Skeletal muscle tissue (tissue), 4 donors: ENCODE measurements around the gene NXT1. TPM values are rescaled to one million over a fixed set of nuclear protein-coding genes. Genes with fewer than 3 reads are reported as not detected.

Source experiments
- H3K27ac ChIP-seq: one replicate; pipeline ENCODE4 v1.7.0; 2013; ENCODE audit warnings: mild to moderate bottlenecking, low read depth, low read length, inconsistent platforms
- H3K27me3 ChIP-seq, 3 donors: one replicate each; pipeline ENCODE4 v1.7.0; 2013; ENCODE audit warnings: low read length in 3 of 3; ENCODE audit not compliant: control insufficient read depth in 3 of 3, insufficient read depth in 3 of 3
- H3K36me3 ChIP-seq, 3 donors: one replicate each; pipeline ENCODE4 v1.7.0; 2013; ENCODE audit warnings: low read length in 3 of 3; ENCODE audit not compliant: control insufficient read depth in 3 of 3, insufficient read depth in 3 of 3
- H3K4me1 ChIP-seq, 3 donors: one replicate each; pipeline ENCODE4 v1.7.0; 2013; ENCODE audit warnings: low read length in 3 of 3, mild to moderate bottlenecking in 3 of 3; ENCODE audit not compliant: control insufficient read depth in 3 of 3, insufficient read depth in 3 of 3
- H3K4me3 ChIP-seq, 3 donors: one replicate each; pipeline ENCODE4 v1.7.0; 2013; ENCODE audit warnings: low read length in 3 of 3
- H3K9ac ChIP-seq, 3 donors: one replicate each; pipeline ENCODE4 v1.7.0; 2013; ENCODE audit warnings: low read length in 3 of 3, mild to moderate bottlenecking in 3 of 3, moderate library complexity in 2 of 3, low read depth in 1 of 3
- H3K9me3 ChIP-seq, 3 donors: one replicate each; pipeline ENCODE4 v1.7.0; 2013; ENCODE audit warnings: low read length in 3 of 3; ENCODE audit not compliant: control insufficient read depth in 3 of 3
- total RNA-seq: library from RNA; depleted of rRNA; stranded (reverse); fragments of >200 nt; gene quantifications from one replicate; pipeline ENCODE4 v1.2.3, GENCODE V29; 2014
- donor health status: Osteomylitis.

NXT1 gene
- total RNA-seq, 1 donor from 2014 or later: 15.1 TPM

- H3K27ac ChIP-seq: peak overlapping the region; percentile 93
- peaks cover 48 to 69% (median 55%) of the 10 kb centered on the region in 3 donors for H3K4me1 ChIP-seq
- H3K9me3 ChIP-seq: no peaks in the 10 kb centered on the region
These were observed 12.7 kb downstream of the NXT1 start for GRCh38 chr20:23363257-23363649.

GRCh38 chr20:23365390-23366165, 15.0 kb downstream of the NXT1 start:
- no peak overlapping the region for H3K27ac ChIP-seq
- H3K4me1 ChIP-seq: peaks cover 43 to 63% (median 48%) of the 10 kb centered on the region in 3 donors
- H3K27me3 ChIP-seq: no peaks in the 10 kb centered on the region
- no peak overlapping the region for H3K4me3 ChIP-seq
- no peaks in the 10 kb centered on the region for H3K9me3 ChIP-seq
- H3K36me3 ChIP-seq: peaks cover 26 to 39% (median 29%) of the 10 kb centered on the region in 3 donors
- no peak overlapping the region for H3K9ac ChIP-seq

More at GRCh38 chr20:23363257-23363649, 12.7 kb downstream of the NXT1 start:
- Histone ChIP-seq H3K4me3 (peak overlapping the region; percentile 71 to 87 (median 81)), H3K27me3 (no peaks in the 10 kb centered on the region), H3K9ac (peak overlapping the region; percentile 83 to 91 (median 86)), H3K36me3 (peaks cover 10 to 22% (median 14%) of the 10 kb centered on the region in 3 donors)

- Histone ChIP-seq H3K9me3 (no peaks in the 10 kb centered on the region), H3K27ac (no peak overlapping the region), H3K9ac (no peak overlapping the region), H3K27me3 (no peaks in the 10 kb centered on the region), H3K36me3 (peaks cover 26 to 39% (median 35%) of the 10 kb centered on the region in 3 donors), H3K4me1 (peaks cover 38 to 55% (median 43%) of the 10 kb centered on the region in 3 donors), H3K4me3 (no peak overlapping the region)
These were observed 15.8 kb downstream of the NXT1 start for GRCh38 chr20:23366384-23366783.

GRCh38 chr20:23367770-23368169, 17.2 kb downstream of the NXT1 start:
- peaks cover 30 to 47% (median 47%) of the 10 kb centered on the region in 3 donors for H3K36me3 ChIP-seq
- H3K9ac ChIP-seq: no peak overlapping the region
- no peak overlapping the region for H3K4me3 ChIP-seq
- H3K9me3 ChIP-seq: no peaks in the 10 kb centered on the region
- H3K27ac ChIP-seq: no peak overlapping the region
- H3K27me3 ChIP-seq: no peaks in the 10 kb centered on the region
- peaks cover 36 to 55% (median 40%) of the 10 kb centered on the region in 3 donors for H3K4me1 ChIP-seq

GRCh38 chr20:23368316-23369071, 17.9 kb downstream of the NXT1 start:
- Histone ChIP-seq H3K27me3 (no peaks in the 10 kb centered on the region), H3K9ac (no peak overlapping the region), H3K4me3 (no peak overlapping the region), H3K9me3 (no peaks in the 10 kb centered on the region), H3K36me3 (peaks cover 35 to 54% (median 51%) of the 10 kb centered on the region in 3 donors), H3K4me1 (peaks cover 29 to 48% (median 32%) of the 10 kb centered on the region in 3 donors), H3K27ac (peak overlapping the region; percentile 15)

- H3K9ac ChIP-seq: no peak overlapping the region
- H3K9me3 ChIP-seq: no peaks in the 10 kb centered on the region
- H3K4me3 ChIP-seq: no peak overlapping the region
- H3K27me3 ChIP-seq: no peaks in the 10 kb centered on the region
- peaks cover 25 to 40% (median 27%) of the 10 kb centered on the region in 3 donors for H3K4me1 ChIP-seq
- peaks cover 33 to 59% (median 57%) of the 10 kb centered on the region in 3 donors for H3K36me3 ChIP-seq
- H3K27ac ChIP-seq: peak overlapping the region; percentile 15
These were observed 18.7 kb downstream of the NXT1 start for GRCh38 chr20:23369072-23369823.

GRCh38 chr20:23370274-23370673, 19.7 kb downstream of the NXT1 start:
- Histone ChIP-seq H3K36me3 (peaks cover 28 to 51% (median 49%) of the 10 kb centered on the region in 3 donors), H3K27me3 (no peaks in the 10 kb centered on the region), H3K4me3 (no peak overlapping the region), H3K9ac (no peak overlapping the region), H3K9me3 (no peaks in the 10 kb centered on the region), H3K4me1 (peaks cover 20 to 31% (median 27%) of the 10 kb centered on the region in 3 donors), H3K27ac (peak overlapping the region; percentile 46)

- no peak overlapping the region for H3K4me3 ChIP-seq
- H3K9ac ChIP-seq: no peak overlapping the region
- H3K27ac ChIP-seq: peak overlapping the region; percentile 46
- H3K9me3 ChIP-seq: no peaks in the 10 kb centered on the region
- H3K4me1 ChIP-seq: peaks cover 16 to 25% (median 22%) of the 10 kb centered on the region in 3 donors
- H3K36me3 ChIP-seq: peaks cover 27 to 52% (median 48%) of the 10 kb centered on the region in 3 donors
- H3K27me3 ChIP-seq: no peaks in the 10 kb centered on the region
These were observed 20.3 kb downstream of the NXT1 start for GRCh38 chr20:23370873-23371272.

- peaks cover 10 to 19% (median 16%) of the 10 kb centered on the region in 3 donors for H3K4me1 ChIP-seq
- no peaks in the 10 kb centered on the region for H3K9me3 ChIP-seq
- peak overlapping the region; percentile 46 for H3K27ac ChIP-seq
- H3K36me3 ChIP-seq: peaks cover 29 to 57% (median 47%) of the 10 kb centered on the region in 3 donors
- no peak overlapping the region for H3K9ac ChIP-seq
- H3K4me3 ChIP-seq: no peak overlapping the region
- no peaks in the 10 kb centered on the region for H3K27me3 ChIP-seq
These were observed 20.9 kb downstream of the NXT1 start for GRCh38 chr20:23371496-23371895.
